ENCODE data around the gene NUDT16L1. TPM values are rescaled to one million over a fixed set of nuclear protein-coding genes. Genes with fewer than 3 reads are reported as not detected.

Gene NUDT16L1
- total and polyA plus RNA-seq, 9 of the 15 experiments (the other 6 are each of a cell fraction or from before 2014, with no cell fraction given): 1.4 to 37.6 (median 13.7) TPM

DNA sequence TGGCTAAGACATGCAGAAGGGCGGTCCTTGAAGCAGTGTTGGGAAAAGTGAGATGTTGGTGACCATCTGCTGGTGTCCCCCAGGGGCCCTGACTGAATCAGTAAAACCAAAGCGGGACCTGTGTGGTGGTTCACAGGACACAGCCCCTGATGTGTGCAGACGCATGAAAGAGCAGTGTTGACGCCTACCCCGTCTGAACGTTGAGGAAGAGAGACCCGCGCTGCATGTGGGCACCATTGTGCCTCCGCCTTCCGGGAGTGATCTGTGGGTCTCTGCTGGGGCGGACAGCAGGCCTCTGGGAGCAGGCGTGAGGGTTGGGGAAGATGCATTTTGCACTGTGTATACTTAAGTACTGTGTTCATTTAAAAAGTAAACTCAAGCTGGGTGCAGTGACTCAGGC is 37.1 kb upstream of the NUDT16L1 start:
- TF ChIP-seq CSDE1 (IDR thresholded peaks at IDR 0.05) (no peak), ZNF41 (CRISPR knock-in tag; conservative IDR thresholded peaks at IDR 0.05) (no peak), BCOR (IDR thresholded peaks at IDR 0.05) (no peak)
- ChIA-PET CTCF (ENCODE audit: low intra/inter-chr PET ratio) (no interaction called here), POLR2A (no interaction called here)
- H3K27ac ChIP-seq (ENCODE audit: extremely low read depth, low read depth, low read length): no peak overlapping the region
- H3K9me3 ChIP-seq (replicated peaks; ENCODE audit: control insufficient read depth, insufficient read depth, low read depth, low read length): no peaks in the 10 kb centered on the region
- no peaks in the 10 kb centered on the region for H3K27me3 ChIP-seq (ENCODE audit: control insufficient read depth in 2 of 2, insufficient read depth in 2 of 2, low read length in 2 of 2)
- no peaks in the 10 kb centered on the region for H3K9me1 ChIP-seq (ENCODE audit: control insufficient read depth, insufficient read depth, low read length)
- WGBS (ENCODE audit: insufficient coverage, low coverage, missing lambda C conversion rate): 94% methylated on average over 12 of the region's 12 CpGs
- peaks cover 0 to 20% of the 10 kb centered on the region in 2 experiments; a peak in 2 of 5 replicates for H3K4me1 ChIP-seq (replicated peaks in 1 of 2; ENCODE audit: control insufficient read depth in 2 of 2, insufficient read depth in 2 of 2, low read length in 2 of 2)
- H3K4me2 ChIP-seq (ENCODE audit: insufficient read depth, low read length): no peak overlapping the region
- in situ Hi-C loops (cut with MboI): no loop called here
- no peaks in the 10 kb centered on the region for H4K20me1 ChIP-seq (replicated peaks; ENCODE audit: control insufficient read depth, insufficient read depth, low read length)
- H3K9ac ChIP-seq (ENCODE audit: insufficient read depth in 1 of 2, low read depth in 2 of 2, low read length in 2 of 2): no peak overlapping the region
- no peak for FAIRE-seq
- H3K36me3 ChIP-seq (ENCODE audit: control insufficient read depth, insufficient read depth, low read length): peaks cover 64% of the 10 kb centered on the region; the same call in 2 of the 3 replicates
- no peak overlapping the region for H3K4me3 ChIP-seq
- no TSS peak for BruUV-seq (replicated peaks)
- no peaks in the 10 kb centered on the region for H3K79me2 ChIP-seq (ENCODE audit: control insufficient read depth, insufficient read depth, low read length)
- no peak for ATAC-seq
- H2AFZ ChIP-seq (ENCODE audit: low read depth, low read length): no peak overlapping the region
- DNase-seq (ENCODE audit: extremely low read depth in 1 of 4, low spot score in 3 of 4): no peak
- intact Hi-C loops (cut with micrococcal nuclease): no loop called here

DNA sequence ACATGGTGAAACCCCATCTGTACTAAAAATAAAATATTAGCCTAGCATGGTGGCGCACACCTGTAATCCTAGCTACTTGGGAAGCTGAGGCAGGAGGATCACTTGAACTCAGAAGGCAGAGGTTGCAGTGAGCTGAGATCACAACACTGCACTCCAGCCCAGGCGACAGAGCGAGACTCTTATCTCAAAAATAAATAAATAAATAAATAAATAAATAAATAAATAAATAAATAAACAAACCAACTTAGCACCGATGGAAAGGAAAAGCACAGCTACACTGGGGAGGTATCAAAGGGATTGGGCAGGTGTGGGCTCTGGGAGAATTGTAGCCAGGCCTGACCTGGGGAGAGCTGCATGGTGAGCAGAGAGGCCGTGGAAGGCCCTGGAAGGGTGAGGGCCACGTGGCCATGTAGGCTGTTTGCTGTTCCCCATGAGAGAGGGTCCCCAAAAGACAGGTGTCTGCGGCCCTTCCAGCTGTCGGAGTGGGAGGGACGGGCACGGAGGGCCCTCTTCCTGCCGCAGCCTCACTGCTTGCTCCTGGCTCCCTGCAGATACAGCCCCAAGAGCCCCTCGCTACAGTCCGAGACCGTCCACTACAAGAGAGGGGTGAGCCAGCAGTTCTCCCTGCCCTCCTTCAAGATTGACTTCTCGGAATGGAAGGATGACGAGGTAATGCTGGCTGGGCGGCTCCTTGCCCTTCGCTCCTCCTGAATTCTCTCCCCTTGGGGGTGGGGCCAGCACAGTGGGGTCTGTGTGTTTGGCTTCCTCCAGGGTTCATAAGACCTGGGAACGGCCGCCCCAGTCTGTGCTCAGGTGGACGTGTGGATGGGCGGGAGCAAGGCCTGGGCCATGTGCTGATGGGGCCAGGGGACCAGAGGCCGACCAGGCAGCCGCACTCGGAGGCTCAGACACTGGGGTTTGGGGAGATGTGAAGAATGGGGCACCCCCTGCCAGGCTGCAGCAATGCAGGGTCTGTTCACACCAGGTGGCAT is 36.4 kb upstream of the NUDT16L1 start:
- CTCF ChIA-PET (ENCODE audit: low intra/inter-chr PET ratio): interaction anchor here (0.6 kb wide), 1 partner anchor 56 kb away, joined by 4 read pairs; no protein-coding TSS in a partner anchor
- BruUV-seq (replicated peaks): no TSS peak
- Histone ChIP-seq H3K27ac (ENCODE audit: extremely low read depth, low read depth, low read length) (no peak overlapping the region), H3K4me2 (ENCODE audit: insufficient read depth, low read length) (no peak overlapping the region), H3K4me3 (no peak overlapping the region), H3K9me3 (replicated peaks; ENCODE audit: control insufficient read depth, insufficient read depth, low read depth, low read length) (no peaks in the 10 kb centered on the region), H2AFZ (ENCODE audit: low read depth, low read length) (no peak overlapping the region), H3K9ac (ENCODE audit: insufficient read depth in 1 of 2, low read depth in 2 of 2, low read length in 2 of 2) (peak overlapping the region in 1 of 2 experiments; percentile 20; a peak in 1 of 4 replicates), H4K20me1 (replicated peaks; ENCODE audit: control insufficient read depth, insufficient read depth, low read length) (no peaks in the 10 kb centered on the region), H3K9me1 (ENCODE audit: control insufficient read depth, insufficient read depth, low read length) (no peaks in the 10 kb centered on the region), H3K27me3 (ENCODE audit: control insufficient read depth in 2 of 2, insufficient read depth in 2 of 2, low read length in 2 of 2) (no peaks in the 10 kb centered on the region), H3K36me3 (ENCODE audit: control insufficient read depth, insufficient read depth, low read length) (peaks cover 61% of the 10 kb centered on the region; the same call in 2 of the 3 replicates), H3K4me1 (replicated peaks in 1 of 2; ENCODE audit: control insufficient read depth in 2 of 2, insufficient read depth in 2 of 2, low read length in 2 of 2) (peaks cover 0 to 20% of the 10 kb centered on the region in 2 experiments; a peak in 2 of 5 replicates), H3K79me2 (ENCODE audit: control insufficient read depth, insufficient read depth, low read length) (no peaks in the 10 kb centered on the region)
- FAIRE-seq (no peak), ATAC-seq (no peak), DNase-seq (ENCODE audit: extremely low read depth in 1 of 4, low spot score in 3 of 4) (no peak)
- peak; percentile 45; the same call in 1 of the 2 replicates for TF ChIP-seq POLR2G (IDR thresholded peaks at IDR 0.05; ENCODE audit: low read depth, low read length)
- no peak for TF ChIP-seq FOXK1 (CRISPR knock-in tag; IDR thresholded peaks at IDR 0.05; ENCODE audit: borderline replicate concordance)
- no peak for TF ChIP-seq ZNF445 (CRISPR knock-in tag; IDR thresholded peaks at IDR 0.05; ENCODE audit: low read depth)
- no peak for TF ChIP-seq MEIS2 (IDR thresholded peaks at IDR 0.05; ENCODE audit: partially characterized antibody)
- no peak for TF ChIP-seq HMGN3 (IDR thresholded peaks at IDR 0.05; ENCODE audit: borderline replicate concordance, extremely low read depth, insufficient read length, low read depth, low read length)
- WGBS (ENCODE audit: insufficient coverage, low coverage, missing lambda C conversion rate): 92% methylated on average over 14 of the region's 25 CpGs
- in situ Hi-C loops (cut with MboI): no loop called here
- POLR2A ChIA-PET: no interaction called here
- intact Hi-C loops (cut with micrococcal nuclease): no loop called here
